ENCODE measurements around the gene MYBBP1A. TPM values are rescaled to one million over a fixed set of nuclear protein-coding genes. Genes with fewer than 3 reads are reported as not detected.

The MYBBP1A gene
- total RNA-seq: 26.5 and 59.3 TPM in 2 replicates

GRCh38 chr17:4554997-4555799, at the start of gene MYBBP1A:
MYBBP1A (minus strand) TSS chr17:4555384; CDS start chr17:4555324, 60 bp downstream.

DNA sequence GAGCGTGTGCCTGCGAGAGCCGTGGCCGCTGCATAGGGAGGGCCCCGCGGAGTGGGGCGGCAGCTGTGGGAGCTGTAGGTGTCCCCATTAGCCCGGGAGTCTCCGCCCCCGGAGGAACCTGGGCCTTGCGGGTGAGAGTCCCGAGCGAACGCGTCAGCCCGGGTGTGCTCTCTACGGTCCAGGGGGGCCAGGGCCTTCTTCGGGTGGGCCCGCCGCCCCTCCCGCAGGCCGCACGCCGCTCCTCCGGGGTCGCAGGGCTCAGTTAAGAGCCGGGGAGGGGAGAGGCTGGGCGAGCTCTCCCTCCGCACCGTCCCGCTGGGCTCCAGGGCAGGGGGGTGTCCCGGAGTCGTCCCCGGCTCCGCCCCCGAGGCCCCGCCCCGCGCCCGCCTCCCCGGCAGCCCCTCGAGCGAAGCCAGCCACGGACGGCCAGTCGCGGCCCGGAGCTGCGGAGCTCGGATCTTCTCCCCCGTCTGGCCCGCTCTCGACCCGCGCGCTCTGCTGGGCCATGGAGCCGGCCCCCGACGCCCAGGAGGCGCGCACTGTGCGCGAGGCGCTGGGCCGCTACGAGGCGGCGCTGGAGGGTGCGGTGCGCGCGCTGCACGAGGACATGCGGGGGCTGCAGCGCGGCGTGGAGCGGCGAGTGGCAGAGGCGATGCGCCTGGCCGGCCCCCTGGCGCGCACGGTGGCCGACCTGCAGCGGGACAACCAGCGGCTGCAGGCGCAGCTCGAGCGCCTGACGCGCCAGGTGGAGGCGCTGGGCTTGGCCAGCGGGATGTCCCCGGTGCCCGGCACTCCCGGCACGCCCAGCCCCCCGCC, 29.1 kb upstream of the MYBBP1A start, which contains the start of gene SMTNL2:
Gene SMTNL2, plus strand, starts transcription at position 429 of the 816 bp plus-strand sequence. Its CDS starts 77 bp downstream, at position 506.

GRCh38 chr17:4560421-4560820, 5.2 kb upstream of the MYBBP1A start, which contains the start of gene GGT6:
GGT6 (minus strand) TSS chr17:4560577; CDS start chr17:4560521, 56 bp downstream.

GRCh38 chr17:4498461-4499397, 56.5 kb downstream of the MYBBP1A start, which contains the start of gene SPNS2:
SPNS2 (plus strand) TSS chr17:4498881; CDS start chr17:4499048, 167 bp downstream.

Other genes starting within 250 kb of the MYBBP1A start
- 19.4 and 21.7 TPM in 2 replicates for gene UBE2G1, start 188.7 kb downstream of the MYBBP1A start, total RNA-seq
- 0.06 TPM in 1 of 2 replicates, not detected in the other for gene SPNS3, start 121.4 kb downstream of the MYBBP1A start, total RNA-seq
- gene SPNS2, start 56.5 kb downstream of the MYBBP1A start, total RNA-seq: 0.19 and 0.66 TPM in 2 replicates
- gene GGT6, start 5.2 kb upstream of the MYBBP1A start, total RNA-seq: not detected in 2 replicates
- not detected in 2 replicates for gene SMTNL2, start 29.1 kb upstream of the MYBBP1A start, total RNA-seq
- not detected in 2 replicates for gene ALOX15, start 86.3 kb upstream of the MYBBP1A start, total RNA-seq
- 13.9 TPM in 2 replicates for gene PELP1, start 148.8 kb upstream of the MYBBP1A start, total RNA-seq
- 3.0 and 3.6 TPM in 2 replicates for gene ARRB2, start 155.2 kb upstream of the MYBBP1A start, total RNA-seq
- 12.4 and 14.5 TPM in 2 replicates for gene MED11, start 176.0 kb upstream of the MYBBP1A start, total RNA-seq
- 0.06 and 0.13 TPM in 2 replicates for gene ZMYND15, start 184.4 kb upstream of the MYBBP1A start, total RNA-seq
- gene CXCL16, start 184.5 kb upstream of the MYBBP1A start, total RNA-seq: 1.5 and 2.1 TPM in 2 replicates
- gene TM4SF5, start 216.5 kb upstream of the MYBBP1A start, total RNA-seq: not detected in 2 replicates
- 0.62 and 0.92 TPM in 2 replicates for gene VMO1, start 231.0 kb upstream of the MYBBP1A start, total RNA-seq
- not detected in 2 replicates for gene GLTPD2, start 233.6 kb upstream of the MYBBP1A start, total RNA-seq
- gene PSMB6, start 240.8 kb upstream of the MYBBP1A start, total RNA-seq: 163 and 169 TPM in 2 replicates